Loucy (cell line): ENCODE measurements around the gene WDR45B.

Experiments used
- H2AFZ ChIP-seq: fragments of 200-600 bp; sonication (generic); 2 replicates; pipeline ENCODE4 v1.6.0; 2016; ENCODE audit warnings: antibody characterized with exemption, mild to moderate bottlenecking, low read length, moderate library complexity
- H3F3A ChIP-seq: fragments of 200-600 bp; 2 replicates; pipeline ENCODE4 v1.6.0; 2016; ENCODE audit warnings: antibody characterized with exemption, low read depth, mild to moderate bottlenecking
- H3K27me3 ChIP-seq: fragments of 200-600 bp; sonication (generic); 2 replicates; pipeline ENCODE4 v1.6.1; 2014; ENCODE audit warnings: low read length, mild to moderate bottlenecking; ENCODE audit not compliant: insufficient read depth, poor library complexity, severe bottlenecking
- H3K36me3 ChIP-seq: fragments of 200-600 bp; sonication (generic); 2 replicates; pipeline ENCODE4 v1.6.1; 2016; ENCODE audit warnings: low read length; ENCODE audit not compliant: insufficient read depth
- H3K4me1 ChIP-seq: fragments of 200-600 bp; sonication (generic); 2 replicates; pipeline ENCODE4 v1.5.1; 2014; ENCODE audit warnings: low read length, mild to moderate bottlenecking; ENCODE audit not compliant: insufficient read depth, poor library complexity, severe bottlenecking
- H3K4me2 ChIP-seq: fragments of 200-600 bp; sonication (generic); 2 replicates; pipeline ENCODE4 v1.6.0; 2014; ENCODE audit warnings: antibody characterized with exemption, low read length, low read depth, mild to moderate bottlenecking; ENCODE audit not compliant: poor library complexity, severe bottlenecking
- H3K4me3 ChIP-seq: fragments of 200-600 bp; sonication (generic); 2 replicates; pipeline ENCODE4 v1.5.1; 2014; ENCODE audit warnings: low read length, mild to moderate bottlenecking, mixed read lengths; ENCODE audit not compliant: poor library complexity, severe bottlenecking
- H3K79me2 ChIP-seq: fragments of 200-600 bp; sonication (generic); 2 replicates; pipeline ENCODE4 v1.6.1; 2014; ENCODE audit warnings: low read length; ENCODE audit not compliant: insufficient read depth
- H3K9ac ChIP-seq: fragments of 200-600 bp; sonication (generic); 2 replicates; pipeline ENCODE4 v1.6.0; 2014; ENCODE audit warnings: mild to moderate bottlenecking, low read depth, low read length, moderate library complexity; ENCODE audit not compliant: poor library complexity, severe bottlenecking
- H3K9me2 ChIP-seq: fragments of 200-600 bp; sonication (generic); replicated peaks from 2 replicates; pipeline ENCODE4 v1.6.1; 2016; ENCODE audit warnings: low read depth, low read length, mixed read lengths
- H3K9me3 ChIP-seq: fragments of 200-600 bp; sonication (generic); 2 replicates; pipeline ENCODE4 v1.6.1; 2014; ENCODE audit warnings: mild to moderate bottlenecking, antibody characterized with exemption, low read length, low read depth; ENCODE audit not compliant: insufficient read depth
- H4K20me1 ChIP-seq: fragments of 200-600 bp; sonication (generic); 2 replicates; pipeline ENCODE4 v1.6.0; 2014; ENCODE audit warnings: antibody characterized with exemption, low read length, mild to moderate bottlenecking; ENCODE audit not compliant: insufficient read depth, poor library complexity, severe bottlenecking
- CTCF ChIP-seq: fragments of 200-600 bp; sonication (generic); conservative IDR thresholded peaks from 2 replicates; pipeline ENCODE4 v1.5.1; 2014; ENCODE audit warnings: mild to moderate bottlenecking, antibody characterized with exemption, low read length
- EZH2phosphoT487 ChIP-seq: fragments of 200-600 bp; IDR thresholded peaks from 2 replicates; pipeline ENCODE4 v1.6.1; 2018; ENCODE audit warnings: antibody characterized with exemption, mild to moderate bottlenecking, moderate library complexity, borderline replicate concordance

Gene WDR45B

GRCh38 chr17:82661717-82662683 is 13.8 kb upstream of the WDR45B start:
- Histone ChIP-seq H2AFZ (no peak overlapping the region), H3K4me3 (no peak overlapping the region), H3K9me2 (no peaks in the 10 kb centered on the region), H3K9me3 (no peaks in the 10 kb centered on the region), H3F3A (no peaks in the 10 kb centered on the region), H3K36me3 (no peaks in the 10 kb centered on the region), H3K4me2 (no peak overlapping the region), H4K20me1 (no peaks in the 10 kb centered on the region), H3K9ac (no peak overlapping the region), H3K79me2 (no peaks in the 10 kb centered on the region), H3K4me1 (no peaks in the 10 kb centered on the region), H3K27me3 (no peaks in the 10 kb centered on the region)
- TF ChIP-seq CTCF (no peak), EZH2phosphoT487 (no peak)

GRCh38 chr17:82659886-82660285 is 11.6 kb upstream of the WDR45B start:
- H3K27me3 ChIP-seq: no peaks in the 10 kb centered on the region
- no peak for TF ChIP-seq EZH2phosphoT487
- no peak for TF ChIP-seq CTCF
- no peaks in the 10 kb centered on the region for H3K9me3 ChIP-seq
- H3K79me2 ChIP-seq: no peaks in the 10 kb centered on the region
- H3K9ac ChIP-seq: no peak overlapping the region
- H2AFZ ChIP-seq: no peak overlapping the region
- H3K9me2 ChIP-seq: no peaks in the 10 kb centered on the region
- no peak overlapping the region for H3K4me3 ChIP-seq
- no peaks in the 10 kb centered on the region for H3F3A ChIP-seq
- no peak overlapping the region for H3K4me2 ChIP-seq
- no peaks in the 10 kb centered on the region for H4K20me1 ChIP-seq
- no peaks in the 10 kb centered on the region for H3K36me3 ChIP-seq
- H3K4me1 ChIP-seq: no peaks in the 10 kb centered on the region

- Histone ChIP-seq H3K4me3 (no peak overlapping the region), H3F3A (no peaks in the 10 kb centered on the region), H2AFZ (no peak overlapping the region), H3K9ac (no peak overlapping the region), H3K4me2 (no peak overlapping the region), H3K4me1 (no peaks in the 10 kb centered on the region), H3K36me3 (no peaks in the 10 kb centered on the region), H3K79me2 (no peaks in the 10 kb centered on the region), H3K27me3 (no peaks in the 10 kb centered on the region), H3K9me2 (no peaks in the 10 kb centered on the region), H4K20me1 (no peaks in the 10 kb centered on the region), H3K9me3 (no peaks in the 10 kb centered on the region)
- TF ChIP-seq CTCF: no peak
- TF ChIP-seq EZH2phosphoT487: no peak
Measured at GRCh38 chr17:82658796-82659452, 10.7 kb upstream of the WDR45B start.
